ENCODE measurements around the gene CBLL1. TPM values are rescaled to one million over a fixed set of nuclear protein-coding genes. Genes with fewer than 3 reads are reported as not detected.

Gene CBLL1
- total and polyA plus RNA-seq, 2 of the 13 experiments (the other 11 are each of a cell fraction or from before 2014, with no cell fraction given) = 8.8 to 10.5 TPM

DNA sequence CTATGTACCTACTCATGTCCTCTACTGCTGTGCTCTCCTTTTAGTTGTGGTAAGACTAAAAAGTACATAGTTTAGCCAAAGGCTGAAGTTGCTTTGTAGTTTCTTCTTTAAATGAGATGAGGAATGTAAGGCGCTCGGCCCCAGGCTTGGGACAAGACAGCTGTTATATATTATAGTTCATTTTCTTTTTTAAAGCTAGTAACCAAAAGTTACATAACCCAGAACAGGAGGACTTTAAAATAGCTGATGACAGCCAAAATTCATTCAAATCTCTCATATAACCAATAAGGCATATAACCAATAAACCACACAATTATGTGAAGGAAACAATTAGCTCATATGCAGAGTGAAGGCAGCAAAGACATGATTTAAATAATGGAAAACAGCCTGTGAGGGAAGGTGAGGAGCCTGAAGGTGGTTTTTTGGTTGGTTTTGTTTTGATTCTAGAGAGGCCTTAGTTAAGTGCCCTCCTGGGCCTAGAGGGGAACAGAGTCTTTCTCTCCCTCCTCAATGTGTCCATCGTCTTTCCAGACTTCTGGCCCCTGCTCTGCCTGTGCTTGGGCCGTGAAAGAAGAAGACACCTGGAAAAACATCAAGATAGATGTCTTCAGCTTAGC, 47.5 kb upstream of the CBLL1 start (continued):
- TF ChIP-seq, protein P1, sequence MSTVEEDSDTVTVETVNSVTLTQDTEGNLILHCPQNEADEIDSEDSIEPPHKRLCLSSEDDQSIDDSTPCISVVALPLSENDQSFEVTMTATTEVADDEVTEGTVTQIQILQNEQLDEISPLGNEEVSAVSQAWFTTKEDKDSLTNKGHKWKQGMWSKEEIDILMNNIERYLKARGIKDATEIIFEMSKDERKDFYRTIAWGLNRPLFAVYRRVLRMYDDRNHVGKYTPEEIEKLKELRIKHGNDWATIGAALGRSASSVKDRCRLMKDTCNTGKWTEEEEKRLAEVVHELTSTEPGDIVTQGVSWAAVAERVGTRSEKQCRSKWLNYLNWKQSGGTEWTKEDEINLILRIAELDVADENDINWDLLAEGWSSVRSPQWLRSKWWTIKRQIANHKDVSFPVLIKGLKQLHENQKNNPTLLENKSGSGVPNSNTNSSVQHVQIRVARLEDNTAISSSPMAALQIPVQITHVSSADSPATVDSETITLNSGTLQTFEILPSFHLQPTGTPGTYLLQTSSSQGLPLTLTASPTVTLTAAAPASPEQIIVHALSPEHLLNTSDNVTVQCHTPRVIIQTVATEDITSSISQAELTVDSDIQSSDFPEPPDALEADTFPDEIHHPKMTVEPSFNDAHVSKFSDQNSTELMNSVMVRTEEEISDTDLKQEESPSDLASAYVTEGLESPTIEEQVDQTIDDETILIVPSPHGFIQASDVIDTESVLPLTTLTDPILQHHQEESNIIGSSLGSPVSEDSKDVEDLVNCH (CRISPR knock-in tag; IDR thresholded peaks at IDR 0.05) = no peak
- TF ChIP-seq, protein P2, sequence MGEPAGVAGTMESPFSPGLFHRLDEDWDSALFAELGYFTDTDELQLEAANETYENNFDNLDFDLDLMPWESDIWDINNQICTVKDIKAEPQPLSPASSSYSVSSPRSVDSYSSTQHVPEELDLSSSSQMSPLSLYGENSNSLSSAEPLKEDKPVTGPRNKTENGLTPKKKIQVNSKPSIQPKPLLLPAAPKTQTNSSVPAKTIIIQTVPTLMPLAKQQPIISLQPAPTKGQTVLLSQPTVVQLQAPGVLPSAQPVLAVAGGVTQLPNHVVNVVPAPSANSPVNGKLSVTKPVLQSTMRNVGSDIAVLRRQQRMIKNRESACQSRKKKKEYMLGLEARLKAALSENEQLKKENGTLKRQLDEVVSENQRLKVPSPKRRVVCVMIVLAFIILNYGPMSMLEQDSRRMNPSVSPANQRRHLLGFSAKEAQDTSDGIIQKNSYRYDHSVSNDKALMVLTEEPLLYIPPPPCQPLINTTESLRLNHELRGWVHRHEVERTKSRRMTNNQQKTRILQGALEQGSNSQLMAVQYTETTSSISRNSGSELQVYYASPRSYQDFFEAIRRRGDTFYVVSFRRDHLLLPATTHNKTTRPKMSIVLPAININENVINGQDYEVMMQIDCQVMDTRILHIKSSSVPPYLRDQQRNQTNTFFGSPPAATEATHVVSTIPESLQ (CRISPR knock-in tag; conservative IDR thresholded peaks at IDR 0.05) = no peak
- no peak for TF ChIP-seq THRA (CRISPR knock-in tag; IDR thresholded peaks at IDR 0.05; ENCODE audit: borderline replicate concordance)
- TF ChIP-seq NR2F6 (IDR thresholded peaks at IDR 0.05) = no peak
- TF ChIP-seq NR2F6 (CRISPR knock-in tag; IDR thresholded peaks at IDR 0.05) = no peak
- TF ChIP-seq PAXIP1 (CRISPR knock-in tag; conservative IDR thresholded peaks at IDR 0.05) = no peak
- no peak for TF ChIP-seq HNF4G (IDR thresholded peaks at IDR 0.05; ENCODE audit: borderline replicate concordance, low read depth, low read length)
- no peak for TF ChIP-seq HNF4G (CRISPR knock-in tag; IDR thresholded peaks at IDR 0.05; ENCODE audit: borderline replicate concordance, low read depth)

All from HepG2 (cell line).